HG02623 (cell line): Measurements from ENCODE around the gene LRRC3C.
"Not testable (repeated sequence)": the region's sequence is repeated elsewhere in the genome, so short reads cannot be mapped to it uniquely, and the experiment has no call there.

Experiments
- ATAC-seq: cut with Tn5 transposase; IDR thresholded peaks from one replicate; pipeline ENCODE4 v1.9.1; 2021; ENCODE audit warnings: moderate library complexity; ENCODE audit not compliant: unreplicated experiment

The LRRC3C gene

GRCh38 chr17:39927101-39927928 is at the start of gene LRRC3C, which contains the start of gene ORMDL3:
Gene LRRC3C, plus strand, starts transcription at chr17:39927732. Its CDS starts 13,792 bp downstream, at chr17:39941524.
Gene ORMDL3, minus strand, starts transcription at chr17:39927601. Its CDS starts 3,398 bp downstream, at chr17:39924203.
- peak; percentile 80 for ATAC-seq

GRCh38 chr17:39886102-39886501 is 41.4 kb upstream of the LRRC3C start:
- not testable (repeated sequence) for ATAC-seq

- ATAC-seq: no peak
Measured at GRCh38 chr17:39887078-39887477, 40.5 kb upstream of the LRRC3C start.

GRCh38 chr17:39889200-39889599 is 38.3 kb upstream of the LRRC3C start:
- ATAC-seq: no peak

- no peak for ATAC-seq
Measured at GRCh38 chr17:39894681-39895376, 32.7 kb upstream of the LRRC3C start.

- ATAC-seq: no peak
Measured at GRCh38 chr17:39898088-39898487, 29.4 kb upstream of the LRRC3C start.

- no peak for ATAC-seq
Measured at GRCh38 chr17:39899215-39899614, 28.3 kb upstream of the LRRC3C start.

- ATAC-seq: not testable (repeated sequence)
Measured at GRCh38 chr17:39902027-39902426, 25.5 kb upstream of the LRRC3C start.

GRCh38 chr17:39903158-39903884 is 24.2 kb upstream of the LRRC3C start:
- ATAC-seq: no peak

- ATAC-seq: no peak
Measured at GRCh38 chr17:39904990-39905288, 22.6 kb upstream of the LRRC3C start.

- ATAC-seq: no peak
Measured at GRCh38 chr17:39908789-39909352, 18.7 kb upstream of the LRRC3C start.

- no peak for ATAC-seq
Measured at GRCh38 chr17:39913989-39914388, 13.5 kb upstream of the LRRC3C start.

- no peak for ATAC-seq
Measured at GRCh38 chr17:39915559-39915958, 12.0 kb upstream of the LRRC3C start.

GRCh38 chr17:39916918-39917317 is 10.6 kb upstream of the LRRC3C start:
- no peak for ATAC-seq

- ATAC-seq: no peak
Measured at GRCh38 chr17:39919087-39919683, 8.3 kb upstream of the LRRC3C start.

- ATAC-seq: no peak
Measured at GRCh38 chr17:39920218-39921210, 7.0 kb upstream of the LRRC3C start.

GRCh38 chr17:39921323-39921722 is 6.2 kb upstream of the LRRC3C start:
- no peak for ATAC-seq

GRCh38 chr17:39922006-39922405 is 5.5 kb upstream of the LRRC3C start:
- ATAC-seq: no peak

- no peak for ATAC-seq
Measured at GRCh38 chr17:39923230-39923629, 4.3 kb upstream of the LRRC3C start.
